Measurements from ENCODE around the gene SELENOV. TPM values are rescaled to one million over a fixed set of nuclear protein-coding genes. Genes with fewer than 3 reads are reported as not detected.

Gene SELENOV
- total and polyA plus RNA-seq, 8 donors = not detected

GRCh38 chr19:39469567-39469966 is 45.4 kb upstream of the SELENOV start:
- Histone ChIP-seq H3K27ac (no peak overlapping the region), H3K9me3 (no peaks in the 10 kb centered on the region), H3K4me1 (no peaks in the 10 kb centered on the region), H3K36me3 (peaks cover 11 to 96% (median 85%) of the 10 kb centered on the region in 3 donors), H3K4me3 (no peak overlapping the region), H3K27me3 (no peaks in the 10 kb centered on the region)
- WGBS, 2 donors = 87 to 89% methylated on average over 6 of the region's 6 CpGs
- DNase-seq = no peak
- TF ChIP-seq, protein P1, sequence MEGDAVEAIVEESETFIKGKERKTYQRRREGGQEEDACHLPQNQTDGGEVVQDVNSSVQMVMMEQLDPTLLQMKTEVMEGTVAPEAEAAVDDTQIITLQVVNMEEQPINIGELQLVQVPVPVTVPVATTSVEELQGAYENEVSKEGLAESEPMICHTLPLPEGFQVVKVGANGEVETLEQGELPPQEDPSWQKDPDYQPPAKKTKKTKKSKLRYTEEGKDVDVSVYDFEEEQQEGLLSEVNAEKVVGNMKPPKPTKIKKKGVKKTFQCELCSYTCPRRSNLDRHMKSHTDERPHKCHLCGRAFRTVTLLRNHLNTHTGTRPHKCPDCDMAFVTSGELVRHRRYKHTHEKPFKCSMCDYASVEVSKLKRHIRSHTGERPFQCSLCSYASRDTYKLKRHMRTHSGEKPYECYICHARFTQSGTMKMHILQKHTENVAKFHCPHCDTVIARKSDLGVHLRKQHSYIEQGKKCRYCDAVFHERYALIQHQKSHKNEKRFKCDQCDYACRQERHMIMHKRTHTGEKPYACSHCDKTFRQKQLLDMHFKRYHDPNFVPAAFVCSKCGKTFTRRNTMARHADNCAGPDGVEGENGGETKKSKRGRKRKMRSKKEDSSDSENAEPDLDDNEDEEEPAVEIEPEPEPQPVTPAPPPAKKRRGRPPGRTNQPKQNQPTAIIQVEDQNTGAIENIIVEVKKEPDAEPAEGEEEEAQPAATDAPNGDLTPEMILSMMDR (IDR thresholded peaks at IDR 0.05) = no peak
- FAIRE-seq = no peak
- intact Hi-C loops (cut with DNase I) = no loop called here
- no peak for ATAC-seq

DNA sequence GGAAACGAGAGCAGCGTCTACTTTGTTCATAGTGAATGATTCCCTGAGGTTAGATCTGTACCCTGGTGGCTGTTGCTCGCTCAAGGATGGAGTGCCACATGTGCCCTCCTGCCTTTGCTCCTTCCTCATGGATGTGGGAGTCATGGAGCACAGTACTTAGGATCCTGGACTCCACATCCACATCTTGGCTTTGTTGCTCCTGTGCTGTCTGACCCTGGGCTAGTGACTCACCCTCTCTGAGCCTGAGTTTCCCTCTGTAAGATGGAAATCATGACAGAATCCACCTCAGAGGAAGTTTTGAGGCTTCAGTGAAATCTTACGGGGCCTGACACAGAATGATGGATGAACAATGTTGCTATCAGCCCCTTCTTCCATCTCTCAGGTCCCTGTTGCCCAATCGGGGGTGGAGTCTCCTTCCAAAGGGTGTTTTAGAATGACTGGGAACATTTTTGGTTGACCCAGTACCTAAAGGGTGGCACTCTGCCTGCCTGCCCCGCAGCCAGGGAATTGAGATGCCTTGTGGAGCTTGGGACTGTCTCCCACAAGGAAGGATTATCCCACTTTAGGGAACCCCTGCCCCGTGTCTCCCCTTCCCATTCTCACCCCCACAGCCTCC is 44.1 kb upstream of the SELENOV start:
- Histone ChIP-seq H3K4me1 (no peaks in the 10 kb centered on the region), H3K9me3 (no peaks in the 10 kb centered on the region), H3K27me3 (no peaks in the 10 kb centered on the region), H3K36me3 (peaks cover 11 to 91% (median 76%) of the 10 kb centered on the region in 3 donors), H3K27ac (no peak overlapping the region), H3K4me3 (no peak overlapping the region)
- no peak for ATAC-seq
- 76 to 86% methylated on average over 7 of the region's 7 CpGs for WGBS, 2 donors
- DNase-seq = no peak
- TF ChIP-seq, protein P1 (IDR thresholded peaks at IDR 0.05) = no peak
- no peak for FAIRE-seq
- intact Hi-C loops (cut with DNase I) = no loop called here

DNA sequence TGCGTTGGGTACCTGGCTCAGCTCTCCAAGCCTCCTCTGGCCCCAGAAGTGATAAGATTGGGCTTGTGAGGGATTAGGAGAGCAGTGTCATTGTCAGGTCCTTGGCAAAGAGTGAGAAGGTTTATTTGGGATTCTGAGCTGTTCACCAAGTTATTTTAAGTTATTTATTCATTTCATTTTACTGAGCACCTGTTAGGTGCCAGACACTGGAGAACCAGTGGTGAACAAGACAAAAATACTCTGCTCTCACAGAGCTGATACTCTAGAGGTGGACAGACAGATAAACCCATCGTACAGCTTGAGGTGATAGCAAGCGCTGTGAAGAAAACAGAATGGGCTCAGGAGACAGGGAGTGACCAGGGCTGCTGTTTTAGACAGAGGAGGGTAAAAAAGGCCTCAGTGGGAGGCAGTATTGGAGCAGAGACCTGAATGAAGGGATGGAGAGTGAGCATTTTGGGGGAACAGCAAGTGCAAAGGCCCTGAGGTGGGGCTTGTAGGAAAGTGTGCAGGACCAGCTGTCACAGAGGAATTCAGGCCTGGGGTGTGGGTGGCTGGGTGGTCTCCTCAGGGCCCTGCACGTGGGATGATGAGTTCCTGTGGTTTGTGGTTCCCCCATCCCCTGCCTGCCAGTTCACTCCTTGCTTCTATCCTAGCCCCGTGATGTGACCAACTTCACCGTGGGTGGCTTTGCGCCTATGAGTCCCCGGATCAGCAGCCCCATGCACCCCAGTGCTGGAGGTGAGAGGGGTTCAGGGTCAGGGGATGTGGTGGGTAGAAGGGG is 43.0 kb upstream of the SELENOV start:
- FAIRE-seq (no peak), DNase-seq (no peak), ATAC-seq (no peak)
- Histone ChIP-seq H3K27me3 (no peaks in the 10 kb centered on the region), H3K27ac (no peak overlapping the region), H3K4me3 (no peak overlapping the region), H3K9me3 (no peaks in the 10 kb centered on the region), H3K36me3 (peaks cover 4 to 84% (median 69%) of the 10 kb centered on the region in 3 donors), H3K4me1 (no peaks in the 10 kb centered on the region)
- intact Hi-C loops (cut with DNase I) = no loop called here
- TF ChIP-seq, protein P1 (IDR thresholded peaks at IDR 0.05) = no peak
- 89 to 90% methylated on average over 7 to 8 of the region's 8 CpGs for WGBS, 2 donors

- FAIRE-seq (no peak), ATAC-seq (peak in 1 of 4 donors; percentile 8), DNase-seq (peak in 1 of 6 donors; percentile 75)
- intact Hi-C loops (cut with DNase I) = no loop called here
- H3K36me3 ChIP-seq = peaks cover 4 to 76% (median 66%) of the 10 kb centered on the region in 3 donors
- H3K9me3 ChIP-seq = no peaks in the 10 kb centered on the region
- H3K27me3 ChIP-seq = no peaks in the 10 kb centered on the region
- H3K27ac ChIP-seq = no peak overlapping the region
- TF ChIP-seq, protein P1 (IDR thresholded peaks at IDR 0.05) = no peak
- no peak overlapping the region for H3K4me3 ChIP-seq
- H3K4me1 ChIP-seq = no peaks in the 10 kb centered on the region
- 90 to 92% methylated on average over 32 of the region's 32 CpGs for WGBS, 2 donors
Measured at GRCh38 chr19:39472746-39473442, 42.0 kb upstream of the SELENOV start.
